Posterior vena cava (tissue), 2 donors: ENCODE data around the gene EXOC1L. TPM values are rescaled to one million over a fixed set of nuclear protein-coding genes. Genes with fewer than 3 reads are reported as not detected.
"Not testable (repeated sequence)": the region's sequence is repeated elsewhere in the genome, so short reads cannot be mapped to it uniquely, and the experiment has no call there.

Experiments
- DNase-seq: peaks from one replicate; pipeline ENCODE4 v3.0.0-alpha.2; 2020; ENCODE audit warnings: low spot score
- intact Hi-C, 2 donors: fragments of 100-400 bp; cut with DNase I; formaldehyde crosslinking; loops; one replicate each; pipeline versions ENCODE4 v1.14.1 to v1.14.2; 2022 to 2023
- total RNA-seq, 2 donors: library from RNA; stranded (reverse); fragmentation: NEBNext Ultra II Directional; extraction: Animal tissue kit (Norgen Biotek cat#: 25700); gene quantifications; one replicate each; pipeline ENCODE4 v1.2.1, GENCODE V29; 2021
- donor health status: DM: yes; HTN: yes; CAD: no.
- donor health status: DM: yes; HTN: yes; CAD: no.

Gene EXOC1L
- total RNA-seq, 2 donors from 2014 or later = not detected

DNA sequence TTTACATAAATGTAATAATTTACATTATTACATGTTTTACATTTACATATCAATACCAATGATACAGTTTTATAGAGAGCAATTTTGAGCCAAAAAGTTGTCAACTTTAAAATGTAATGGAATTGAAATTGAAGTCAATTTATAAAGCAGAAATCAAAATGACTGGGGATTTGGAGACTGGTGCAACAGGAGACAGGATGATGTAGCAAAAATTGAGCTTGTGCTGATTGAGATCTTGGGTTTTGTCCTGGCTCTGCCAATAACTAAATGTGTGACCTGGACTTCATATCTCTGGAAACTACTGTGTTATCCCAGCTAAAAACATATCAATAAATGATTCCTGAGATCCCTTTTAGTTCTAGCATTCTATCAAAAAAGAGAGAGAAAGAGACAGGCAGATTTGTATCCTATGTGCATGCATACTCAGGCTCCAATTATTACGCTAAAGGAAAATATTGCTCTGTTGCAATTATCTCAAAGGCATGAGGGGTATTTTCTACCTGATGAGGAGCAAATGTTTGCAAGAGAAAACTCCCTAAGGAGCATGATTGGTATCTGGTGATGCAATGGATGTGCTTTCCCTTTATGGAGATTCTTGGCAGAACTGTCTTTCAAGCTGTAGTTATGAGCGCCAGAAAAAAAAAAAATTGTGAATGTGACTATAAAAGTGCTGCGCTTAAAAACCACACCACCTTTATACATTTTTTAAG lies 14.7 kb downstream of the EXOC1L start:
- intact Hi-C loops = no loop called here
- no peak for DNase-seq

DNA sequence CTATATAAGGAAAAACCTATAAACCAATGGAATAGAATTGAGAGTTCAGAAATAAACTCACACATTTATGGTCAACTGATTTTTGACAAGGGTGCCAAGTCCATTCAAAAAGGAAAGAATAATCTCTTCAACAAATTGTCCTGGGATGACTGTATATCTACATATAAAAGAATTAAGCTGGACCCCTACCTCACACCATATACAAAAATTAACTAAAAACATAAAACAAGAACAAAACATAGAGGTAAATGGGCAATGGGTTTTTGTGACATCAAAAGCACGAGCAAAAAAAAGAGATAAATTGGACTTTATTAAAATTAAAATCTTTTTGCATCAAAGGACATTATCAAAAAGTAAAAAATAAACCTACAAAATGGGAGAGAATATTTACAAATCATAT lies 18.3 kb downstream of the EXOC1L start:
- intact Hi-C loops = no loop called here

DNA sequence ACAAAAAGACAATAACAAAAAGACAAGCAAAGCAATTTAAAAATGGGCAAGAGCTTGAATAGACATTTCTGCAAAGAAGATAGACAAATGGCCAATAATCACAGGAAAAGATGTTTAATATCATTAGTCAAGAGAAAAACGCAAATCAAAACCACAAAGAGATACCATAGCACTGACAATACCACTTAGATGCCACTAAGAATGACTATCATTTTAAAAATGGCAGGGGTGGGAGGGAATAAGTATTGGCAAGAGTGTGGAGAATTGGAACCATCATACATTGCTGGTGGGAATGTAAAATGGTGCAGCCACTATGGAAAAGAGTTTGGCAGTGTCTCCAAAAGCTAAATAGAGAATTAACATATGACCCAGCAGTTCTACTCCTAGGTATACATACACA lies 18.8 kb downstream of the EXOC1L start:
- intact Hi-C loops = no loop called here
- no peak for DNase-seq

More for the DNA sequence above, 18.3 kb downstream of the EXOC1L start:
- DNase-seq = no peak

GRCh38 chr4:55838952-55839351 lies 19.4 kb downstream of the EXOC1L start:
- no peak for DNase-seq

DNA sequence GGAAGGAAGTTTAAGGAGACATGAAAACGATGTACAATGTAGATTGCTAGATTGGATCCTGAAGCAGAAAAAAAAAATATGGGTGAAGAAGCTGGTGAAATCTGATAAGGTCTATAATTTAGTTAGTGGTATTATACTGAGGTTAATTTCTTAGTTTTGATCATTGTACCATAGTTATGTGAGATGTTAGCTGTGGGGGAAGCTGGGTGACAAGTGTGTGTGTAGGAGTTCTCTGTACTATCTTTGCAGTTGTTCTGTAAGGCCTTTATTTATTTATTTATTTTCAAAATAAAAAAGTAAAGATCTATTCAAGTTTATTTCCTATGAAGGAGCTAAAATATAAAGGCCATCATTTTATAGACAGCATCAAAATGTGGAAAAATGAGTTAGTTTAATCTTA lies 21.4 kb downstream of the EXOC1L start:
- intact Hi-C loops = no loop called here
- DNase-seq = no peak

More at GRCh38 chr4:55838952-55839351, 19.4 kb downstream of the EXOC1L start:
- intact Hi-C loops = no loop called here

DNA sequence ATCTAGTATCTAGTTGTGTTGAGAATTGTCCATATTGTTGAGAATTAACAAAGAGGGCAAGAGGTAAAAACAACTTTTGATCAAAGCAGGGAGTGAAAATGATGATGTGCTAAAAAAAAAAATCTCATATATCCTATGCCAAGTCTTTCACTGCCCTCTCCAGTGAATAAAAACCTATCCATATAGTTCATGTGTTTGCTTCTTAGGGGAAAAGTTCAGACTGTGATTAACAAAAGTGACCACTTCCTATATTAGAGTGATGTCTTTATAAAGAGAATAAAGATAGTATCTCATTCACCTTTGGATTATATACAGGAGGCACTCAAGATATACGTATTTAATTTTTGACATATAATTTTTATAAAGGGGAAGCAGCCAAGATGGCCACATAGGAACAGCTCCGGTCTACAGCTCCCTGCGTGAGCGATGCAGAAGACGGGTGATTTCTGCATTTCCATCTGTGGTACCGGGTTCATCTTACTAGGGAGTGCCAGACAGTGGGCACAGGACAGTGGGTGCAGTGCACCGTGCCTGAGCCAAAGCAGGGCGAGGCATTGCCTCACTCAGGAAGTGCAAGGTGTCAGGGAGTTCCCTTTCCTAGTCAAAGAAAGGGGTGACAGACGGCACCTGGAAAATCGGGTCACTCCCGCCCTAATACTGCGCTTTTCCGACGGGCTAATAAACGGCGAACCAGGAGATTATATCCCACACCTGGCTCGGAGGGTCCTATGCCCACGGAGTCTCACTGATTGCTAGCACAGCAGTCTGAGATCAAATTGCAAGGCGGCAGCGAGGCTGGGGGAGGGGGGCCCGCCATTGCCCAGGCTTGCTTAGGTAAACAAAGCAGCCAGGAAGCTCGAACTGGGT lies 22.0 kb downstream of the EXOC1L start:
- intact Hi-C loops = not testable (repeated sequence)
- peak; percentile 52 for DNase-seq

GRCh38 chr4:55842312-55842711 lies 22.7 kb downstream of the EXOC1L start:
- intact Hi-C loops, DNase-seq: not testable (repeated sequence)

DNA sequence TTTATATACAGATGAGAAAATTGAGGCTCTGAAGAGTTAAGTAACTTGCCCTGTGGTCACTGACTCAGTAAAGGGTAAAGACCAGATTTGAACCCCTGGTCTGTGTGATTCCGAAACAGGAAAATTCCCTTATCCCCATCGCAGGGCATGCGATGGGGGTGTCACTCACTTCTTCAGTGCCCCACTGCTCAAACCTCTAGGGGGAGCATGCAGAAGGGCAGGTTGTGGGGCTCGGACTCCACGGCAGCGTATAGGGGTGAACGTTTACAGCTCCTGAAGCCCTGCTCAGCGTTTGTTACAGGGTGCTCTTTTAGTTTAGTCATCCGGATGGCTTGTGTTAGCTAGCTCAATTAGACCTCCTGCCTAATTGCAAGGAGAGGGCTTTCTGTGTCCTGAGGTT lies 30.1 kb downstream of the EXOC1L start:
- intact Hi-C loops = loop anchor here in 1 of 2 donors (5.0 kb wide), 1 partner anchor 452 kb away; the partner anchor contains the start of gene TMEM165
- DNase-seq = no peak

GRCh38 chr4:55851885-55852284 lies 32.3 kb downstream of the EXOC1L start:
- intact Hi-C loops = loop anchor here in 1 of 2 donors (5.0 kb wide), 1 partner anchor 455 kb away; the partner anchor contains the start of gene TMEM165
- DNase-seq = no peak

GRCh38 chr4:55853484-55854046 lies 34.0 kb downstream of the EXOC1L start, which contains the start of gene EXOC1:
TSS of gene EXOC1 (plus strand) at chr4:55853648. CDS start at chr4:55858324, 4,676 bp downstream.
- DNase-seq = peak; percentile 100
- intact Hi-C loops = loop anchor here in 1 of 2 donors (5.0 kb wide), 1 partner anchor 456 kb away; the partner anchor contains the start of gene TMEM165

GRCh38 chr4:55854129-55854528 lies 34.5 kb downstream of the EXOC1L start:
- intact Hi-C loops = loop anchor here in 1 of 2 donors (5.0 kb wide), 1 partner anchor 457 kb away; the partner anchor contains the start of gene TMEM165
- DNase-seq = no peak

DNA sequence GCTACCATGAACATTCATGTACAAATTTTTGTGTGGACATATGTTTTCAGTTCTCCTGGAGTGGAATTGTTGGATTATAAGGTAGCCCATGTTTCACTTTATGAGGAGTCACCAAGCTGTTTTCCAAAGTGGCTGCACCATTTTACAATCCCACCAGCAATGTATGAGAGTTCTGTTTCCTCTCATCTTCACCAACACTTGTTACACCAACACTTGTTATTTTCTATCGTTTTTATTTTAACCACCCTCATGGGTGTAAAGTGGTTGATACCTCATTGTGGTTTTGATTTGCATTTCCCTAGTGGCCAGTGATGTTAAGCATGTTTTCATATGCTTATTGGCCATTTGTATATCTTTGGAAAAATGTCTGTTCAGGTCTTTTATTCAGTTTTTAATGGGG lies 38.0 kb downstream of the EXOC1L start:
- DNase-seq = no peak
- intact Hi-C loops = no loop called here

GRCh38 chr4:55859711-55860110 lies 40.1 kb downstream of the EXOC1L start:
- DNase-seq = no peak
- intact Hi-C loops = loop anchor here in 1 of 2 donors (10.0 kb wide), 1 partner anchor 515 kb away; the partner anchor contains the start of gene SRD5A3

DNA sequence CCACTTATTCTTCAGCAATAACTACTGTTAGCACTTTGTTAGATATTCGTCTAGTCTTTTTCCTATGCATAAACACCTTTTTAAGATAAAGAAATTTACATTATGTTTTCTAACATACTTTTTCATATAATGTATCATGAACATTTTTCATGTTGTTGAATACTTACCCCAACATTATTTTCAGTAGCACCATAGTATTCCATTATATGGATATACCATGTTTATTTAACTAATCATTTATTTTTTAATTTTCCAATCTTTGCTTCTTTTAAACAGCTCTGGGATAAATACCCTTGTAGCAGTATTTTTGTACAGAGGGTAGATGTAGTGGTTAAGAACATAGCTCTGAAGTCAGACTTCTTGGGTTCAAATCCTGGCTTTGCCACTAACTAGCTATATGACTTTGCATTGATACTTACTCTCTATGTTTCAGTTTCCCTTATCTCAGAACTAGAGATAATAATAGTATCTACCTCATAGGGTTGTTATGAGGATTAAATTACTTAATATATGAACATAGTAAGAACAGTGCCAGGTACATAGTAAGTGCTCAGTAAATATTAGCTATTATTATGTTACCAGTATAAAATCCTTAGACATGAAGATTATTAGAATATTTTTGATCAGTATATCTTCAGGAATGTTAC lies 45.1 kb downstream of the EXOC1L start:
- no peak for DNase-seq
- intact Hi-C loops = loop anchor here in 1 of 2 donors (10.0 kb wide), 1 partner anchor 520 kb away; the partner anchor contains the start of gene SRD5A3

DNA sequence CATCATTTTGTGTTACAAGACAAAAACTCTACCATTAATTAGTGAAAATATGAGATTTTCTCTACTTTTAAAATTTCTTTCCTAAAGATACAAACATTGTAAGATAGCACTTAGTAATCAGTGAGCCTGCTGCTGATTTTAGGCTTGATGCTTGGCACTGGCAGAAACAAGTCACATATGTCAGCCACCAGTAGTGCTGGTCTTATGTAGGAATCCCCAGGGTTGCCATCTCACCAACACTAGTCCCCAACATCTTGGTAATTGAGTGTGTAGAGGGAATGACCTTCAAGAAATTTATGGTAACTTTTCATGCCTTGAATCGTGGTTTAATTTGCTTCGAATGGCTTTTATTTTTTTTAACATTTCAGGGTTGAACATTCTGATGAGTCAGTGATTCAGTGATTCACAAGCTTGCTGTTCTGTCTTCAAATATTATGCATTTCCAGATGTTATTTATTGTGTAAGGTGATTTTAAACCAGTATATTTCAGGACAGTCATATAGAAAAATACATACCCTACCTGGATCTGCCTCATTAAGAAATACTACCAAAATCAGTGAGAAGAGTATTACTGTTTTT lies 45.7 kb downstream of the EXOC1L start:
- no peak for DNase-seq
- intact Hi-C loops = loop anchor here in 1 of 2 donors (10.0 kb wide), 1 partner anchor 521 kb away; the partner anchor contains the start of gene SRD5A3

- no peak for DNase-seq
- intact Hi-C loops = loop anchor here in 1 of 2 donors (10.0 kb wide), 1 partner anchor 522 kb away; the partner anchor contains the start of gene SRD5A3
These were observed 46.8 kb downstream of the EXOC1L start for GRCh38 chr4:55866290-55866907.

DNA sequence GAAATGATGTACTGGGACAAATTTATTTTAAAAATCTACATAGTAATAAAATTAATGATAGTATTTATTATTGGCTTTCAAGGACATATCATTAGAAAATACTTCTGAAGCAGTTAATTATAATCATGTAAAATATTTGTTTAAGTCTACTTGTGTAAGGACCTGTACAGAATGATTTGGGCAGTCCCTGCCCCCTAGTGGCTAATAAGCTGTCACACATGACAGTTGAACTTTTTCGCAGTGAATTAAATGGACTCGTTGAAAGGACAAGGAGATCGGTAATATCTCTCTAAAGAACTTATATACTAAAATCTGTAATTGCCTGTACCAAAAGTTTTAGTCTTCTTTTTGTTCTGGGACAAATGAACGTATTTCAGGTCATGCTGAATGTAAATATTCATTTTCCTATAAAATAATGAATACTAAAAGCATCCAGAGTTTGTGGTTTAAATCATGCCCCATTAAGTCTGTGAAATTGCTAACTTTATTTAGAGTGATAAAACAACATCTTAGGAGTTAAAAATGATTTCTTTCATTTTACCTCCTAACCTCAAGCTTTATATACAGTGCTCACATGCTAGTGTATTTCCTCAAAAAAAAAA lies 47.5 kb downstream of the EXOC1L start:
- intact Hi-C loops = loop anchor here in 1 of 2 donors (10.0 kb wide), 1 partner anchor 522 kb away; the partner anchor contains the start of gene SRD5A3

More for the DNA sequence above, 47.5 kb downstream of the EXOC1L start:
- no peak for DNase-seq
